GM19372 (cell line): ENCODE data around the gene SURF4.
"Not testable (repeated sequence)": the region's sequence is repeated elsewhere in the genome, so short reads cannot be mapped to it uniquely, and the experiment has no call there.

ENCODE experiments used
- ATAC-seq: cut with Tn5 transposase; IDR thresholded peaks from one replicate; pipeline ENCODE4 v1.9.1; 2021; ENCODE audit warnings: mild to moderate bottlenecking, low read depth, moderate library complexity; ENCODE audit not compliant: unreplicated experiment

Gene SURF4

GRCh38 chr9:133397895-133398294 lies 22.0 kb upstream of the SURF4 start:
- ATAC-seq = no peak

- no peak for ATAC-seq
These were observed 21.5 kb upstream of the SURF4 start for GRCh38 chr9:133397370-133397769.

- ATAC-seq = no peak
These were observed 21.1 kb upstream of the SURF4 start for GRCh38 chr9:133396952-133397351.

GRCh38 chr9:133394687-133395271 lies 18.9 kb upstream of the SURF4 start:
- ATAC-seq = no peak

- ATAC-seq = no peak
These were observed 17.5 kb upstream of the SURF4 start for GRCh38 chr9:133393399-133393798.

- ATAC-seq = not testable (repeated sequence)
These were observed 16.4 kb upstream of the SURF4 start for GRCh38 chr9:133392308-133392707.

- ATAC-seq = not testable (repeated sequence)
These were observed 15.6 kb upstream of the SURF4 start for GRCh38 chr9:133391449-133391848.

GRCh38 chr9:133390713-133391112 lies 14.9 kb upstream of the SURF4 start:
- ATAC-seq = no peak

GRCh38 chr9:133389562-133389961 lies 13.7 kb upstream of the SURF4 start:
- no peak for ATAC-seq

GRCh38 chr9:133389025-133389557 lies 13.2 kb upstream of the SURF4 start:
- ATAC-seq = no peak

GRCh38 chr9:133387680-133388079 lies 11.8 kb upstream of the SURF4 start:
- no peak for ATAC-seq

GRCh38 chr9:133386338-133386737 lies 10.5 kb upstream of the SURF4 start:
- ATAC-seq = no peak

GRCh38 chr9:133385452-133385851 lies 9.6 kb upstream of the SURF4 start:
- no peak for ATAC-seq

- ATAC-seq = no peak
These were observed 9.0 kb upstream of the SURF4 start for GRCh38 chr9:133384736-133385321.

GRCh38 chr9:133383438-133383837 lies 7.6 kb upstream of the SURF4 start:
- no peak for ATAC-seq

GRCh38 chr9:133382507-133383141 lies 6.8 kb upstream of the SURF4 start:
- ATAC-seq = no peak

GRCh38 chr9:133380734-133381133 lies 4.9 kb upstream of the SURF4 start:
- ATAC-seq = no peak

GRCh38 chr9:133379153-133380086 lies 3.6 kb upstream of the SURF4 start:
- ATAC-seq = no peak

GRCh38 chr9:133378408-133378962 lies 2.6 kb upstream of the SURF4 start:
- no peak for ATAC-seq

GRCh38 chr9:133377721-133378216 lies 1.9 kb upstream of the SURF4 start:
- ATAC-seq = no peak
